Neural crest cell (in vitro differentiated cells): ENCODE data around the gene CASZ1. TPM values are rescaled to one million over a fixed set of nuclear protein-coding genes. Genes with fewer than 3 reads are reported as not detected.

Experiments
- DNase-seq: peaks from one replicate; pipeline ENCODE4 v3.0.0; 2021; ENCODE audit warnings: low read depth, mixed read lengths, low spot score
- H3K27ac Mint-ChIP-seq: one replicate; pipeline ENCODE4 v1.8.0; 2021; ENCODE audit warnings: mild to moderate bottlenecking, mixed read lengths; ENCODE audit not compliant: unreplicated experiment
- H3K27me3 Mint-ChIP-seq: 2 replicates; pipeline ENCODE4 v1.8.0; 2021; ENCODE audit warnings: low read depth, mild to moderate bottlenecking, mixed read lengths
- H3K36me3 Mint-ChIP-seq: 2 replicates; pipeline ENCODE4 v1.8.0; 2021; ENCODE audit warnings: low read depth, mild to moderate bottlenecking, mixed read lengths
- H3K4me1 Mint-ChIP-seq: 2 replicates; pipeline ENCODE4 v1.8.0; 2021; ENCODE audit warnings: mixed read lengths
- H3K4me3 Mint-ChIP-seq: one replicate; pipeline ENCODE4 v1.8.0; 2021; ENCODE audit warnings: mild to moderate bottlenecking, mixed read lengths
- H3K9me3 Mint-ChIP-seq: 2 replicates; pipeline ENCODE4 v1.8.0; 2021; ENCODE audit warnings: mixed read lengths
- CTCF ChIP-seq: fragments of 200-600 bp; sonication (generic); conservative IDR thresholded peaks from 2 replicates; pipeline ENCODE4 v1.5.0; 2021; ENCODE audit warnings: antibody characterized with exemption, mild to moderate bottlenecking
- total RNA-seq: library from RNA; stranded (reverse); gene quantifications from 2 replicates; pipeline ENCODE4 v1.2.1, GENCODE V29; 2021

CASZ1 gene
- total RNA-seq, 1 donor from 2014 or later = 2.6 TPM

- TF ChIP-seq CTCF = no peak
- Mint-ChIP-seq H3K36me3 (no peaks in the 10 kb centered on the region), H3K27me3 (peaks cover 41% of the 10 kb centered on the region), H3K27ac (no peak overlapping the region), H3K9me3 (no peaks in the 10 kb centered on the region), H3K4me1 (peaks cover 4% of the 10 kb centered on the region), H3K4me3 (no peak overlapping the region)
- no peak for DNase-seq
Measured at GRCh38 chr1:10687251-10687651, 109.2 kb downstream of the CASZ1 start.

GRCh38 chr1:10686404-10687040 lies 109.9 kb downstream of the CASZ1 start:
- no peak for TF ChIP-seq CTCF
- no peak for DNase-seq
- Mint-ChIP-seq H3K27ac (no peak overlapping the region), H3K36me3 (no peaks in the 10 kb centered on the region), H3K4me3 (no peak overlapping the region), H3K4me1 (peaks cover 10% of the 10 kb centered on the region), H3K9me3 (no peaks in the 10 kb centered on the region), H3K27me3 (peaks cover 44% of the 10 kb centered on the region)

GRCh38 chr1:10685808-10686403 lies 110.5 kb downstream of the CASZ1 start:
- Mint-ChIP-seq H3K27me3 (peaks cover 45% of the 10 kb centered on the region), H3K9me3 (no peaks in the 10 kb centered on the region), H3K36me3 (no peaks in the 10 kb centered on the region), H3K4me1 (peaks cover 15% of the 10 kb centered on the region), H3K27ac (no peak overlapping the region), H3K4me3 (no peak overlapping the region)
- TF ChIP-seq CTCF = no peak
- no peak for DNase-seq

GRCh38 chr1:10685196-10685807 lies 111.1 kb downstream of the CASZ1 start:
- Mint-ChIP-seq H3K27me3 (peaks cover 44% of the 10 kb centered on the region), H3K4me3 (no peak overlapping the region), H3K27ac (no peak overlapping the region), H3K4me1 (peaks cover 15% of the 10 kb centered on the region), H3K9me3 (no peaks in the 10 kb centered on the region), H3K36me3 (no peaks in the 10 kb centered on the region)
- DNase-seq = no peak
- TF ChIP-seq CTCF = no peak

- peaks cover 20% of the 10 kb centered on the region for H3K4me1 Mint-ChIP-seq
- no peak for DNase-seq
- TF ChIP-seq CTCF = no peak
- peaks cover 42% of the 10 kb centered on the region for H3K27me3 Mint-ChIP-seq
- no peaks in the 10 kb centered on the region for H3K9me3 Mint-ChIP-seq
- no peak overlapping the region for H3K4me3 Mint-ChIP-seq
- H3K36me3 Mint-ChIP-seq = no peaks in the 10 kb centered on the region
- no peak overlapping the region for H3K27ac Mint-ChIP-seq
Measured at GRCh38 chr1:10684221-10684620, 112.2 kb downstream of the CASZ1 start.
